Motor neuron (in vitro differentiated cells): Measurements from ENCODE around the gene RBM39. TPM values are rescaled to one million over a fixed set of nuclear protein-coding genes. Genes with fewer than 3 reads are reported as not detected.
A peak's percentile ranks its signal among the peaks of the same experiment; 100 is the strongest.
"Not testable (repeated sequence)": the region's sequence is repeated elsewhere in the genome, so short reads cannot be mapped to it uniquely, and the experiment has no call there.

Experiments
- ATAC-seq, 8 experiments: fragments of 200-7000 bp; cut with Tn5 transposase; replicated peaks in 6 of 8; 2 replicates each; pipeline ENCODE4 v1.8.0; 2021; ENCODE audit warnings: mild to moderate bottlenecking in 8 of 8, moderate library complexity in 8 of 8
- H3K27ac ChIP-seq, 2 donors: fragments of 250-450 bp; sonication (Bioruptor Pico); 2 replicates each; pipeline ENCODE4 v1.9.0; 2021; ENCODE audit warnings: antibody characterized with exemption in 2 of 2, mild to moderate bottlenecking in 2 of 2, moderate library complexity in 1 of 2
- H3K4me1 ChIP-seq, 2 donors: fragments of 250-450 bp; sonication (Bioruptor Pico); replicated peaks in 1 of 2; 2 replicates each; pipeline ENCODE4 v1.6.1; 2021; ENCODE audit warnings: antibody characterized with exemption in 2 of 2, mild to moderate bottlenecking in 2 of 2, moderate library complexity in 1 of 2
- H3K4me3 ChIP-seq, 5 donors: fragments of 250-450 bp; sonication (Bioruptor Pico); 2 replicates each; pipeline ENCODE4 v1.9.0; 2021; ENCODE audit warnings: antibody characterized with exemption in 5 of 5, mild to moderate bottlenecking in 5 of 5, moderate library complexity in 4 of 5
- WGBS, 10 experiments: fragments of 450-650 bp; shearing (Covaris generic); methylation state at CpG; one replicate each; pipeline ENCODE4 v1.0.0; 2022; 5-methylcytosine and 5-hydroxymethylcytosine counted together
- in situ Hi-C, 9 experiments: fragments of 400-800 bp; cut with MboI; loops; one replicate each; pipeline ENCODE4 v1.15.0; 2021; ENCODE audit warnings: low sequenced_read_pairs in 9 of 9, low pct_unique_long_range_greater_than_20kb in 2 of 9; ENCODE audit not compliant: unreplicated experiment in 9 of 9
- total RNA-seq, 8 experiments: library from RNA; unstranded; fragments of 300-600 nt; gene quantifications; 2 replicates each; pipeline versions ENCODE4 v1.2.3 to v1.2.4, GENCODE V29; 2022

RBM39 gene
- 100 to 1,000 TPM; 254 to 567 (median 319) TPM for total RNA-seq

- WGBS, 10 experiments = 0 to 6% (median 0%) methylated on average over 3 to 16 of the region's 66 CpGs; no CpG with 5 or more reads in 3 of the 10 experiments
- H3K4me3 ChIP-seq = peak within 1 kb of the TSS; percentile 72 to 90 (median 79)
- H3K4me1 ChIP-seq = peaks cover 11 to 24% of the 10 kb centered on the region in 2 donors
- peak within 1 kb of the TSS; percentile 99 for H3K27ac ChIP-seq
- peak; percentile 91 to 96 (median 94) for ATAC-seq
- in situ Hi-C loops = loop anchor here in 1 of 9 experiments (25.0 kb wide), 1 partner anchor 145 kb away; no protein-coding TSS in a partner anchor
These were observed at the start of gene RBM39 for GRCh38 chr20:35741892-35742740. Gene RBM39, minus strand, starts transcription at chr20:35742260. Its CDS starts 1,386 bp downstream, at chr20:35740874.

- 27 to 100% (median 76%) methylated on average over 1 to 2 of the region's 3 CpGs; no CpG with 5 or more reads in 4 of the 10 experiments for WGBS, 10 experiments
- in situ Hi-C loops = no loop called here
- Histone ChIP-seq H3K4me3 (no peak overlapping the region), H3K27ac (no peak overlapping the region), H3K4me1 (peaks cover 0 to 4% of the 10 kb centered on the region in 2 donors)
- ATAC-seq = peak in 4 of 8 experiments; percentile 19 to 95 (median 88)
These were observed 49.8 kb upstream of the RBM39 start for GRCh38 chr20:35791821-35792220.

GRCh38 chr20:35791097-35791496 is 49.0 kb upstream of the RBM39 start:
- ATAC-seq = no peak
- 100% methylated on average over 1 to 3 of the region's 5 CpGs; no CpG with 5 or more reads in 5 of the 10 experiments for WGBS, 10 experiments
- in situ Hi-C loops = no loop called here
- Histone ChIP-seq H3K27ac (no peak overlapping the region), H3K4me3 (no peak overlapping the region), H3K4me1 (peaks cover 0 to 4% of the 10 kb centered on the region in 2 donors)

GRCh38 chr20:35788796-35789195 is 46.7 kb upstream of the RBM39 start:
- Histone ChIP-seq H3K27ac (no peak overlapping the region), H3K4me3 (no peak overlapping the region), H3K4me1 (no peaks in the 10 kb centered on the region)
- no peak for ATAC-seq
- in situ Hi-C loops = no loop called here
- WGBS, 10 experiments = 80 to 100% (median 98%) methylated on average over 1 to 4 of the region's 4 CpGs; no CpG with 5 or more reads in 4 of the 10 experiments

GRCh38 chr20:35785541-35785940 is 43.5 kb upstream of the RBM39 start:
- H3K4me1 ChIP-seq, in situ Hi-C loops, H3K4me3 ChIP-seq, ATAC-seq, H3K27ac ChIP-seq: not testable (repeated sequence)
- WGBS, 10 experiments = 90 to 100% (median 100%) methylated on average over 1 to 4 of the region's 4 CpGs; no CpG with 5 or more reads in 1 of the 10 experiments

- H3K27ac ChIP-seq, ATAC-seq, in situ Hi-C loops, H3K4me1 ChIP-seq, H3K4me3 ChIP-seq: not testable (repeated sequence)
- 70 to 100% (median 98%) methylated on average over 1 to 9 of the region's 12 CpGs; no CpG with 5 or more reads in 5 of the 10 experiments for WGBS, 10 experiments
These were observed 41.8 kb upstream of the RBM39 start for GRCh38 chr20:35783811-35784210.

- no peak overlapping the region for H3K4me3 ChIP-seq
- in situ Hi-C loops = no loop called here
- no peak overlapping the region for H3K27ac ChIP-seq
- WGBS, 10 experiments = 75 to 100% (median 95%) methylated on average over 1 to 4 of the region's 4 CpGs
- H3K4me1 ChIP-seq = peaks cover 11 to 12% of the 10 kb centered on the region in 2 donors
- ATAC-seq = no peak
These were observed 34.5 kb upstream of the RBM39 start for GRCh38 chr20:35776513-35777101.

GRCh38 chr20:35774391-35774790 is 32.3 kb upstream of the RBM39 start:
- H3K27ac ChIP-seq = no peak overlapping the region

GRCh38 chr20:35773154-35773751 is 31.2 kb upstream of the RBM39 start:
- H3K27ac ChIP-seq = no peak overlapping the region
- 29 to 83% (median 53%) methylated on average over 1 to 8 of the region's 8 CpGs for WGBS, 10 experiments

More at GRCh38 chr20:35774391-35774790, 32.3 kb upstream of the RBM39 start:
- no peak overlapping the region for H3K4me3 ChIP-seq
- in situ Hi-C loops = no loop called here
- no peak for ATAC-seq
- peaks cover 20% of the 10 kb centered on the region in 2 donors for H3K4me1 ChIP-seq
- 40 to 100% (median 86%) methylated on average over 1 of the region's 1 CpG; no CpG with 5 or more reads in 7 of the 10 experiments for WGBS, 10 experiments

GRCh38 chr20:35772563-35773058 is 30.6 kb upstream of the RBM39 start:
- Histone ChIP-seq H3K4me1 (peaks cover 28 to 29% of the 10 kb centered on the region in 2 donors), H3K4me3 (peak overlapping the region; percentile 50 to 75 (median 57)), H3K27ac (peak overlapping the region; percentile 88 to 96)
- 0 to 100% (median 15%) methylated on average over 1 to 7 of the region's 8 CpGs for WGBS, 10 experiments
- ATAC-seq = no peak
- in situ Hi-C loops = no loop called here

More at GRCh38 chr20:35773154-35773751, 31.2 kb upstream of the RBM39 start:
- Histone ChIP-seq H3K4me1 (peaks cover 28 to 29% of the 10 kb centered on the region in 2 donors), H3K4me3 (peak overlapping the region; percentile 0 to 75 (median 57))
- in situ Hi-C loops = no loop called here
- no peak for ATAC-seq

GRCh38 chr20:35771689-35772562 is 29.9 kb upstream of the RBM39 start, which contains the start of gene PHF20:
Gene PHF20, plus strand, starts transcription at chr20:35772015. Its CDS starts 29,508 bp downstream, at chr20:35801523.
- 7 to 73% (median 40%) methylated on average over 2 to 9 of the region's 87 CpGs; no CpG with 5 or more reads in 5 of the 10 experiments for WGBS, 10 experiments
- peaks cover 28 to 29% of the 10 kb centered on the region in 2 donors for H3K4me1 ChIP-seq
- in situ Hi-C loops = no loop called here

GRCh38 chr20:35771367-35771688 is 29.3 kb upstream of the RBM39 start:
- Histone ChIP-seq H3K4me3 (peak overlapping the region in 3 of 5 donors; percentile 1 to 75 (median 50)), H3K27ac (peak overlapping the region; percentile 75 to 96), H3K4me1 (peaks cover 28 to 29% of the 10 kb centered on the region in 2 donors)
- no peak for ATAC-seq
- in situ Hi-C loops = no loop called here
- WGBS, 10 experiments = 57 to 100% (median 85%) methylated on average over 1 to 9 of the region's 9 CpGs

More at GRCh38 chr20:35771689-35772562, 29.9 kb upstream of the RBM39 start, which contains the start of gene PHF20:
- Histone ChIP-seq H3K27ac (peak within 1 kb of the TSS; percentile 88 to 96), H3K4me3 (peak within 1 kb of the TSS; percentile 50 to 75 (median 57))
- peak; percentile 79 to 93 (median 90) for ATAC-seq
